AG09319 (cell line): ENCODE data around the gene OPN1MW3.
"Not testable (repeated sequence)": the region's sequence is repeated elsewhere in the genome, so short reads cannot be mapped to it uniquely, and the experiment has no call there.

Source experiments
- DNase-seq: peaks from one replicate; pipeline ENCODE4 v3.0.0-alpha.2; 2010; ENCODE audit warnings: low read depth; ENCODE audit errors: extremely low read depth
- CTCF ChIP-seq: IDR thresholded peaks from 2 replicates; pipeline ENCODE4 v1.5.1; 2011; ENCODE audit warnings: low read depth, mild to moderate bottlenecking, inconsistent platforms, low read length, moderate library complexity

OPN1MW3 gene

GRCh38 chrX:154294791-154295574 lies 37.6 kb downstream of the OPN1MW3 start, which contains the start of gene TEX28:
Gene TEX28, minus strand, starts transcription at chrX:154295124. Its CDS starts 3,007 bp downstream, at chrX:154292117.
- no peak for TF ChIP-seq CTCF
- DNase-seq = no peak

- no peak for TF ChIP-seq CTCF
- no peak for DNase-seq
Measured at GRCh38 chrX:154295664-154296310, 38.4 kb downstream of the OPN1MW3 start, which contains the start of gene TKTL1. Gene TKTL1, plus strand, starts transcription at chrX:154295795. Its CDS starts 65 bp downstream, at chrX:154295860.

GRCh38 chrX:154296731-154297130 lies 39.3 kb downstream of the OPN1MW3 start:
- TF ChIP-seq CTCF = no peak
- no peak for DNase-seq

- TF ChIP-seq CTCF = no peak
- DNase-seq = no peak
Measured at GRCh38 chrX:154298312-154298711, 40.9 kb downstream of the OPN1MW3 start.

- no peak for TF ChIP-seq CTCF
Measured at GRCh38 chrX:154300816-154301215, 43.4 kb downstream of the OPN1MW3 start.

GRCh38 chrX:154302998-154303397 lies 45.6 kb downstream of the OPN1MW3 start:
- not testable (repeated sequence) for DNase-seq

More at GRCh38 chrX:154300816-154301215, 43.4 kb downstream of the OPN1MW3 start:
- no peak for DNase-seq

- DNase-seq = no peak
- TF ChIP-seq CTCF = no peak
Measured at GRCh38 chrX:154303476-154303875, 46.1 kb downstream of the OPN1MW3 start.
